ENCODE results near the gene ZDHHC22.

Gene ZDHHC22

GRCh38 chr14:77161011-77161410 is 19.4 kb upstream of the ZDHHC22 start:
- no peak for DNase-seq
- no peak overlapping the region for H4K8ac ChIP-seq (ENCODE audit: low read length)
- no peak overlapping the region for H3K4me2 ChIP-seq (ENCODE audit: low read length, poor library complexity, severe bottlenecking)
- H2AFZ ChIP-seq (ENCODE audit: low read depth, low read length): no peak overlapping the region
- no peak overlapping the region for H2BK15ac ChIP-seq (ENCODE audit: low read depth, poor library complexity, severe bottlenecking)
- H2BK5ac ChIP-seq (ENCODE audit: low read depth, low read length, poor library complexity, severe bottlenecking): no peak overlapping the region
- no peaks in the 10 kb centered on the region for H3K9me3 ChIP-seq (ENCODE audit: control insufficient read depth, low read length)
- peaks cover 10% of the 10 kb centered on the region for H3K4me1 ChIP-seq (ENCODE audit: control insufficient read depth, insufficient read depth, low read depth, low read length)
- H2BK12ac ChIP-seq (ENCODE audit: low read length in 2 of 2): no peak overlapping the region
- H3K23ac ChIP-seq (ENCODE audit: low read length in 2 of 2): no peak overlapping the region
- no peaks in the 10 kb centered on the region for H3K36me3 ChIP-seq (ENCODE audit: control insufficient read depth in 1 of 2, insufficient read depth in 2 of 2, low read depth in 1 of 2, low read length in 2 of 2)
- H3K4ac ChIP-seq (ENCODE audit: low read depth in 1 of 2, low read length in 2 of 2): no peak overlapping the region
- H3K27me3 ChIP-seq (ENCODE audit: control insufficient read depth in 1 of 2, insufficient read depth in 1 of 2, low read length in 2 of 2): peaks cover 18 to 29% of the 10 kb centered on the region in 2 experiments
- H3K9ac ChIP-seq (ENCODE audit: low read length): no peak overlapping the region
- 73% methylated on average over 4 of the region's 4 CpGs for WGBS
- H2BK120ac ChIP-seq (ENCODE audit: low read depth, low read length): no peak overlapping the region
- no peak overlapping the region for H3K4me3 ChIP-seq (ENCODE audit: insufficient read depth in 1 of 2, low read depth in 1 of 2, low read length in 2 of 2)
- no peak overlapping the region for H3K14ac ChIP-seq (ENCODE audit: low read length in 2 of 2)
- H4K91ac ChIP-seq (ENCODE audit: low read length): no peak overlapping the region
- no peak overlapping the region for H3K18ac ChIP-seq (ENCODE audit: low read depth in 1 of 2, low read length in 2 of 2)
- H3K79me1 ChIP-seq (replicated peaks; ENCODE audit: low read length, poor library complexity, severe bottlenecking): no peaks in the 10 kb centered on the region
- H3K27ac ChIP-seq (ENCODE audit: low read length, poor library complexity, severe bottlenecking): no peak overlapping the region
- no peak overlapping the region for H2AK5ac ChIP-seq (ENCODE audit: low read length, severe bottlenecking)

DNA sequence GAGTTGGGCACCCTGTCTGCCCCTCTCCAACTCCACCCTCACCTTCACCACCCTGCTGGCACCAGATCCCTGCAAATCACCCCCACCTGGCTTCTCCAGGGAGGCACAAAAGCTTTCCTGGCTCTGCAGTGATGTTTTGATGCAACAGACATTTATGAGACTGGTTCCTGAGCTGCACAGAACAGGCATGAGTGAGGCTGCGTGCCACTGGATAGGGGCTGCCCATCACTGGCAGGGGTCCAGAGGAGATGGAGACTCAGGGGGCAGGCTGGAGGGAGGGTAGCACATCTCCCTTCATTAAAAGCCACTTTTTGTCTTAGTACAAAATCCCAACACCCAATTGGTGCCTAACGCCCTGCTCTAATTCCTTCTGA is 17.3 kb upstream of the ZDHHC22 start:
- no peak overlapping the region for H2BK15ac ChIP-seq (ENCODE audit: low read depth, poor library complexity, severe bottlenecking)
- H3K79me1 ChIP-seq (replicated peaks; ENCODE audit: low read length, poor library complexity, severe bottlenecking): no peaks in the 10 kb centered on the region
- H3K23ac ChIP-seq (ENCODE audit: low read length in 2 of 2): no peak overlapping the region
- 65% methylated on average over 2 of the region's 2 CpGs for WGBS
- H3K18ac ChIP-seq (ENCODE audit: low read depth in 1 of 2, low read length in 2 of 2): peak overlapping the region in 1 of 2 experiments; percentile 32
- H3K4ac ChIP-seq (ENCODE audit: low read depth in 1 of 2, low read length in 2 of 2): no peak overlapping the region
- H3K27me3 ChIP-seq (ENCODE audit: control insufficient read depth in 1 of 2, insufficient read depth in 1 of 2, low read length in 2 of 2): peaks cover 36 to 50% of the 10 kb centered on the region in 2 experiments
- H3K9ac ChIP-seq (ENCODE audit: low read length): no peak overlapping the region
- no peak overlapping the region for H4K8ac ChIP-seq (ENCODE audit: low read length)
- H3K4me2 ChIP-seq (ENCODE audit: low read length, poor library complexity, severe bottlenecking): no peak overlapping the region
- H2AK5ac ChIP-seq (ENCODE audit: low read length, severe bottlenecking): no peak overlapping the region
- no peak overlapping the region for H2BK5ac ChIP-seq (ENCODE audit: low read depth, low read length, poor library complexity, severe bottlenecking)
- no peak overlapping the region for H2BK120ac ChIP-seq (ENCODE audit: low read depth, low read length)
- no peaks in the 10 kb centered on the region for H3K36me3 ChIP-seq (ENCODE audit: control insufficient read depth in 1 of 2, insufficient read depth in 2 of 2, low read depth in 1 of 2, low read length in 2 of 2)
- no peak overlapping the region for H3K14ac ChIP-seq (ENCODE audit: low read length in 2 of 2)
- peaks cover 2% of the 10 kb centered on the region for H3K9me3 ChIP-seq (ENCODE audit: control insufficient read depth, low read length)
- H3K27ac ChIP-seq (ENCODE audit: low read length, poor library complexity, severe bottlenecking): no peak overlapping the region
- H3K4me1 ChIP-seq (ENCODE audit: control insufficient read depth, insufficient read depth, low read depth, low read length): peaks cover 10% of the 10 kb centered on the region
- peak overlapping the region in 1 of 2 experiments; percentile 42 for H3K4me3 ChIP-seq (ENCODE audit: insufficient read depth in 1 of 2, low read depth in 1 of 2, low read length in 2 of 2)
- DNase-seq: no peak
- peak overlapping the region; percentile 67 for H2AFZ ChIP-seq (ENCODE audit: low read depth, low read length)
- H4K91ac ChIP-seq (ENCODE audit: low read length): no peak overlapping the region
- H2BK12ac ChIP-seq (ENCODE audit: low read length in 2 of 2): no peak overlapping the region

GRCh38 chr14:77158175-77158881 is 16.7 kb upstream of the ZDHHC22 start:
- peak overlapping the region; percentile 55 for H4K8ac ChIP-seq (ENCODE audit: low read length)
- H3K9me3 ChIP-seq (ENCODE audit: control insufficient read depth, low read length): peaks cover 5% of the 10 kb centered on the region
- peak; percentile 69 for DNase-seq
- H3K36me3 ChIP-seq (ENCODE audit: control insufficient read depth in 1 of 2, insufficient read depth in 2 of 2, low read depth in 1 of 2, low read length in 2 of 2): no peaks in the 10 kb centered on the region
- H3K27ac ChIP-seq (ENCODE audit: low read length, poor library complexity, severe bottlenecking): no peak overlapping the region
- peak overlapping the region; percentile 54 for H4K91ac ChIP-seq (ENCODE audit: low read length)
- H3K27me3 ChIP-seq (ENCODE audit: control insufficient read depth in 1 of 2, insufficient read depth in 1 of 2, low read length in 2 of 2): peaks cover 42 to 56% of the 10 kb centered on the region in 2 experiments
- H3K4me2 ChIP-seq (ENCODE audit: low read length, poor library complexity, severe bottlenecking): no peak overlapping the region
- H3K18ac ChIP-seq (ENCODE audit: low read depth in 1 of 2, low read length in 2 of 2): peak overlapping the region; percentile 19 to 91
- H2BK120ac ChIP-seq (ENCODE audit: low read depth, low read length): peak overlapping the region; percentile 52
- H2BK5ac ChIP-seq (ENCODE audit: low read depth, low read length, poor library complexity, severe bottlenecking): no peak overlapping the region
- H2BK12ac ChIP-seq (ENCODE audit: low read length in 2 of 2): peak overlapping the region in 1 of 2 experiments; percentile 73
- H3K9ac ChIP-seq (ENCODE audit: low read length): peak overlapping the region; percentile 37
- H3K4me1 ChIP-seq (ENCODE audit: control insufficient read depth, insufficient read depth, low read depth, low read length): peaks cover 10% of the 10 kb centered on the region
- H3K4me3 ChIP-seq (ENCODE audit: insufficient read depth in 1 of 2, low read depth in 1 of 2, low read length in 2 of 2): peak overlapping the region in 1 of 2 experiments; percentile 42
- H3K79me1 ChIP-seq (replicated peaks; ENCODE audit: low read length, poor library complexity, severe bottlenecking): no peaks in the 10 kb centered on the region
- no peak overlapping the region for H3K4ac ChIP-seq (ENCODE audit: low read depth in 1 of 2, low read length in 2 of 2)
- H3K14ac ChIP-seq (ENCODE audit: low read length in 2 of 2): peak overlapping the region in 1 of 2 experiments; percentile 87
- no peak overlapping the region for H2BK15ac ChIP-seq (ENCODE audit: low read depth, poor library complexity, severe bottlenecking)
- no peak overlapping the region for H3K23ac ChIP-seq (ENCODE audit: low read length in 2 of 2)
- H2AK5ac ChIP-seq (ENCODE audit: low read length, severe bottlenecking): no peak overlapping the region
- peak overlapping the region; percentile 67 for H2AFZ ChIP-seq (ENCODE audit: low read depth, low read length)
- WGBS: 41% methylated on average over 12 of the region's 18 CpGs

DNA sequence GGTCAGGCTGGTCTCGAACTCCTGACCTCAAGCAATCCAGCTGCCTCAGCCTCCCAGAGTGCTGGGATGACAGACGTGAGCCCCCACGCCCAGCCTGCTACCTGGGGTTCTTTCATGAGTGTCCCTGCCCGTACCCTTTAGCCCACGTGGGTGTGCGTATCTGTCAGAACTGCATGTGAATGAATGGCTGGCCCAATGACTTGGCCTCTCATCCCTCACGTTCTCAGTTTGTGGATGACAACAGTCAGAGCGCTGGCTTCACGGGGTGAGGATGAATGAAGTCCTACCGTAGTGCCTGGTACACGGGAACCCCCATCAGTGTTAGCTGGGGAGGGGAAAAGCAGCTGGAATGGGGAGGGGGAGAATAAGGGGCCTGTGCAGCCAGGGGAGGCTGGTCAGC is 16.1 kb upstream of the ZDHHC22 start:
- DNase-seq: no peak
- 70% methylated on average over 11 of the region's 11 CpGs for WGBS
- peak overlapping the region; percentile 54 for H4K91ac ChIP-seq (ENCODE audit: low read length)
- peak overlapping the region; percentile 37 for H3K9ac ChIP-seq (ENCODE audit: low read length)
- H2BK5ac ChIP-seq (ENCODE audit: low read depth, low read length, poor library complexity, severe bottlenecking): no peak overlapping the region
- no peak overlapping the region for H3K4me3 ChIP-seq (ENCODE audit: insufficient read depth in 1 of 2, low read depth in 1 of 2, low read length in 2 of 2)
- H3K27me3 ChIP-seq (ENCODE audit: control insufficient read depth in 1 of 2, insufficient read depth in 1 of 2, low read length in 2 of 2): peaks cover 46 to 59% of the 10 kb centered on the region in 2 experiments
- H3K18ac ChIP-seq (ENCODE audit: low read depth in 1 of 2, low read length in 2 of 2): peak overlapping the region in 1 of 2 experiments; percentile 19
- H2AFZ ChIP-seq (ENCODE audit: low read depth, low read length): no peak overlapping the region
- H3K79me1 ChIP-seq (replicated peaks; ENCODE audit: low read length, poor library complexity, severe bottlenecking): no peaks in the 10 kb centered on the region
- H3K27ac ChIP-seq (ENCODE audit: low read length, poor library complexity, severe bottlenecking): no peak overlapping the region
- peak overlapping the region in 1 of 2 experiments; percentile 3 for H3K4ac ChIP-seq (ENCODE audit: low read depth in 1 of 2, low read length in 2 of 2)
- peak overlapping the region in 1 of 2 experiments; percentile 87 for H3K14ac ChIP-seq (ENCODE audit: low read length in 2 of 2)
- no peak overlapping the region for H3K4me2 ChIP-seq (ENCODE audit: low read length, poor library complexity, severe bottlenecking)
- H3K36me3 ChIP-seq (ENCODE audit: control insufficient read depth in 1 of 2, insufficient read depth in 2 of 2, low read depth in 1 of 2, low read length in 2 of 2): no peaks in the 10 kb centered on the region
- no peak overlapping the region for H2AK5ac ChIP-seq (ENCODE audit: low read length, severe bottlenecking)
- no peak overlapping the region for H2BK15ac ChIP-seq (ENCODE audit: low read depth, poor library complexity, severe bottlenecking)
- no peak overlapping the region for H3K23ac ChIP-seq (ENCODE audit: low read length in 2 of 2)
- peak overlapping the region; percentile 52 for H2BK120ac ChIP-seq (ENCODE audit: low read depth, low read length)
- peaks cover 10% of the 10 kb centered on the region for H3K4me1 ChIP-seq (ENCODE audit: control insufficient read depth, insufficient read depth, low read depth, low read length)
- H4K8ac ChIP-seq (ENCODE audit: low read length): peak overlapping the region; percentile 55
- peaks cover 5% of the 10 kb centered on the region for H3K9me3 ChIP-seq (ENCODE audit: control insufficient read depth, low read length)
- H2BK12ac ChIP-seq (ENCODE audit: low read length in 2 of 2): peak overlapping the region in 1 of 2 experiments; percentile 45

Measured in mesenchymal stem cell (in vitro differentiated cells and primary cell).